HepG2 (cell line): ENCODE measurements around the gene IQSEC1.

ENCODE experiments used
- CTCF ChIP-seq: sonication (generic); formaldehyde crosslinking; IDR thresholded peaks from 2 replicates; pipeline ENCODE4 v1.5.0; 2020; ENCODE audit warnings: mild to moderate bottlenecking, missing genetic modification reagents, moderate library complexity
- E2F1 ChIP-seq: sonication (generic); formaldehyde crosslinking; IDR thresholded peaks from 2 replicates; pipeline ENCODE4 v1.5.0; 2020; ENCODE audit warnings: missing genetic modification reagents
- E2F5 ChIP-seq: sonication (generic); formaldehyde crosslinking; conservative IDR thresholded peaks from 2 replicates; pipeline ENCODE4 v1.4.0; 2020; ENCODE audit warnings: missing genetic modification reagents
- ESRRA ChIP-seq: sonication (generic); formaldehyde crosslinking; IDR thresholded peaks from 2 replicates; pipeline ENCODE4 v1.5.1; 2020; ENCODE audit warnings: mild to moderate bottlenecking, low read depth, missing genetic modification reagents
- FOXM1 ChIP-seq: sonication (generic); formaldehyde crosslinking; IDR thresholded peaks from 2 replicates; pipeline ENCODE4 v1.5.0; 2020; ENCODE audit warnings: missing genetic modification reagents
- HDAC1 ChIP-seq: sonication (generic); formaldehyde crosslinking; IDR thresholded peaks from 2 replicates; pipeline ENCODE4 v1.5.1; 2020; ENCODE audit warnings: mild to moderate bottlenecking, missing genetic modification reagents
- JUND ChIP-seq: sonication (generic); formaldehyde crosslinking; IDR thresholded peaks from 2 replicates; pipeline ENCODE4 v1.8.0; 2022; ENCODE audit warnings: mild to moderate bottlenecking, missing genetic modification reagents
- POLR2AphosphoS5 ChIP-seq: IDR thresholded peaks from 2 replicates; pipeline ENCODE4 v1.6.1; 2012; ENCODE audit warnings: low read depth, low read length
- REXO4 ChIP-seq: sonication (generic); formaldehyde crosslinking; IDR thresholded peaks from 2 replicates; pipeline ENCODE4 v1.8.0; 2022; ENCODE audit warnings: missing genetic modification reagents, mild to moderate bottlenecking, borderline replicate concordance
- SNAI1 ChIP-seq: sonication (generic); formaldehyde crosslinking; IDR thresholded peaks from 2 replicates; pipeline ENCODE4 v1.5.0; 2020; ENCODE audit warnings: mild to moderate bottlenecking, missing genetic modification reagents, borderline replicate concordance
- SP1 ChIP-seq, 2 experiments: fragments of 450-650 bp in 1 of 2; sonication (generic) in 1 of 2; formaldehyde crosslinking in 1 of 2; IDR thresholded peaks; 2 replicates each; pipeline versions ENCODE4 v1.4.0 to v1.6.1; 2016 to 2020; ENCODE audit warnings: missing genetic modification reagents in 1 of 2
- ZNF160 ChIP-seq: sonication (generic); formaldehyde crosslinking; IDR thresholded peaks from 2 replicates; pipeline ENCODE4 v1.8.0; 2022; ENCODE audit warnings: mild to moderate bottlenecking, inconsistent platforms, missing genetic modification reagents
- ZNF513 ChIP-seq: sonication (generic); formaldehyde crosslinking; conservative IDR thresholded peaks from 2 replicates; pipeline ENCODE4 v1.5.0; 2020; ENCODE audit warnings: missing genetic modification reagents

GRCh38 chr3:13120928-13121552 is 47.8 kb upstream of the IQSEC1 start:
- TF ChIP-seq HDAC1 (CRISPR knock-in tag), result no peak
- TF ChIP-seq FOXM1, result no peak
- TF ChIP-seq REXO4, result no peak
- no peak for TF ChIP-seq ESRRA (CRISPR knock-in tag)
- TF ChIP-seq SNAI1 (CRISPR knock-in tag), result no peak
- no peak for TF ChIP-seq POLR2AphosphoS5
- no peak for TF ChIP-seq JUND (CRISPR knock-in tag)
- TF ChIP-seq E2F1, result no peak
- TF ChIP-seq CTCF (CRISPR knock-in tag), result no peak
- TF ChIP-seq ZNF160 (CRISPR knock-in tag), result no peak
- TF ChIP-seq ZNF513 (CRISPR knock-in tag), result no peak
- TF ChIP-seq E2F5 (CRISPR knock-in tag), result no peak
- no peak for TF ChIP-seq SP1 (IDR thresholded peaks at IDR 0.05)
- no peak for TF ChIP-seq SP1 (CRISPR knock-in tag; IDR thresholded peaks at IDR 0.05)
